ENCODE measurements around the gene ASMT.
"Not testable (repeated sequence)": the region's sequence is repeated elsewhere in the genome, so short reads cannot be mapped to it uniquely, and the experiment has no call there.

Gene ASMT

GRCh38 chrX:1598021-1598875 is 16.6 kb upstream of the ASMT start:
- DNase-seq, result no peak

- no peak for DNase-seq
Measured at GRCh38 chrX:1598876-1599790, 15.7 kb upstream of the ASMT start.

- no peak for DNase-seq
Measured at GRCh38 chrX:1599791-1600405, 15.0 kb upstream of the ASMT start.

- DNase-seq, result no peak
Measured at GRCh38 chrX:1600406-1601050, 14.3 kb upstream of the ASMT start.

GRCh38 chrX:1601051-1601767 is 13.7 kb upstream of the ASMT start:
- DNase-seq, result no peak

- no peak for DNase-seq
Measured at GRCh38 chrX:1601768-1602085, 13.1 kb upstream of the ASMT start.

GRCh38 chrX:1602299-1602698 is 12.6 kb upstream of the ASMT start:
- DNase-seq, result no peak

GRCh38 chrX:1606496-1606895 is 8.4 kb upstream of the ASMT start:
- no peak for DNase-seq

- DNase-seq, result no peak
Measured at GRCh38 chrX:1609311-1609710, 5.5 kb upstream of the ASMT start.

GRCh38 chrX:1609762-1610161 is 5.1 kb upstream of the ASMT start:
- DNase-seq, result no peak

GRCh38 chrX:1610166-1610565 is 4.7 kb upstream of the ASMT start:
- no peak for DNase-seq

- DNase-seq, result no peak
Measured at GRCh38 chrX:1610736-1611135, 4.1 kb upstream of the ASMT start.

- DNase-seq, result no peak
Measured at GRCh38 chrX:1612641-1613286, 2.1 kb upstream of the ASMT start.

GRCh38 chrX:1618689-1619088 is 3.8 kb downstream of the ASMT start:
- DNase-seq, result no peak

GRCh38 chrX:1623691-1624090 is 8.8 kb downstream of the ASMT start:
- DNase-seq, result no peak

GRCh38 chrX:1624158-1624860 is 9.4 kb downstream of the ASMT start:
- DNase-seq, result not testable (repeated sequence)

GRCh38 chrX:1624861-1625215 is 10.0 kb downstream of the ASMT start:
- not testable (repeated sequence) for DNase-seq

GRCh38 chrX:1629244-1629643 is 14.4 kb downstream of the ASMT start:
- no peak for DNase-seq

- no peak for DNase-seq
Measured at GRCh38 chrX:1646009-1646408, 31.1 kb downstream of the ASMT start.

- DNase-seq, result no peak
Measured at GRCh38 chrX:1649621-1650020, 34.8 kb downstream of the ASMT start.
